ENCODE data around the gene PRKG1. TPM values are rescaled to one million over a fixed set of nuclear protein-coding genes. Genes with fewer than 3 reads are reported as not detected.
A peak's percentile ranks its signal among the peaks of the same experiment; 100 is the strongest.

Gene PRKG1
- total and polyA plus RNA-seq, 2 of the 4 experiments (the other 2 are of a cell fraction): 3.5 to 18.3 TPM

- in situ Hi-C loops (cut with MboI; ENCODE audit: low sequenced_read_pairs): no loop called here
- ChIA-PET CTCF (no interaction called here), POLR2A (ENCODE audit: unreplicated experiment) (no interaction called here)
- Histone ChIP-seq H4K8ac (ENCODE audit: low read depth in 2 of 2, low read length in 2 of 2) (no peak overlapping the region), H3K9me3 (ENCODE audit: control insufficient read depth, insufficient read depth, low read length) (no peaks in the 10 kb centered on the region), H3K79me1 (ENCODE audit: low read depth in 1 of 2, low read length in 2 of 2) (peaks cover 13 to 39% of the 10 kb centered on the region in 2 experiments; a peak in 3 of 4 replicates), H2BK120ac (ENCODE audit: low read depth, low read length) (no peak overlapping the region), H2BK5ac (ENCODE audit: low read depth, low read length, poor library complexity, severe bottlenecking) (no peak overlapping the region), H3K27ac (ENCODE audit: insufficient read depth, low read length) (no peak overlapping the region), H3K4me1 (ENCODE audit: control insufficient read depth, insufficient read depth, low read length) (no peaks in the 10 kb centered on the region), H3K36me3 (ENCODE audit: control insufficient read depth, insufficient read depth, low read length) (no peaks in the 10 kb centered on the region), H3K14ac (replicated peaks; ENCODE audit: low read depth, low read length) (no peak overlapping the region), H3K4me2 (ENCODE audit: low read depth, low read length) (no peak overlapping the region), H3K27me3 (ENCODE audit: control insufficient read depth, insufficient read depth, low read length) (no peaks in the 10 kb centered on the region), H3K4ac (ENCODE audit: low read depth, low read length) (no peak overlapping the region), H3K9ac (ENCODE audit: low read depth, low read length) (no peak overlapping the region), H4K20me1 (ENCODE audit: insufficient read depth, low read length) (peaks cover 7% of the 10 kb centered on the region; the same call in 1 of the 2 replicates), H2AK5ac (ENCODE audit: low read depth, low read length) (no peak overlapping the region), H3K18ac (ENCODE audit: low read depth, low read length) (no peak overlapping the region), H2BK20ac (ENCODE audit: low read depth, low read length) (no peak overlapping the region), H2BK15ac (ENCODE audit: low read depth, low read length) (no peak overlapping the region), H4K5ac (ENCODE audit: low read depth, low read length) (no peak overlapping the region), H2AK9ac (replicated peaks; ENCODE audit: low read depth, low read length, poor library complexity) (no peak overlapping the region), H3K56ac (ENCODE audit: extremely low read depth, insufficient read depth, low read length) (no peak overlapping the region), H3K9me1 (ENCODE audit: insufficient read depth, low read length) (peaks cover 3% of the 10 kb centered on the region; the same call in 1 of the 2 replicates), H3K4me3 (ENCODE audit: insufficient read depth, low read depth, low read length) (no peak overlapping the region), H3K23ac (ENCODE audit: low read depth, low read length) (no peak overlapping the region), H4K91ac (ENCODE audit: insufficient read depth, low read depth, low read length) (no peak overlapping the region), H2AFZ (replicated peaks; ENCODE audit: low read length, poor library complexity) (no peak overlapping the region)
- ATAC-seq (ENCODE audit: low read depth): no peak
- DNase-seq: peak; percentile 56
- TF ChIP-seq NFE2L2 (IDR thresholded peaks at IDR 0.05; ENCODE audit: low read depth, low read length) (no peak), USF2 (IDR thresholded peaks at IDR 0.05; ENCODE audit: low read depth, low read length) (no peak), RCOR1 (IDR thresholded peaks at IDR 0.05; ENCODE audit: insufficient replicate concordance, low read length) (no peak), MXI1 (IDR thresholded peaks at IDR 0.05; ENCODE audit: borderline replicate concordance, low read depth, low read length) (no peak), SMC3 (IDR thresholded peaks at IDR 0.05; ENCODE audit: low read depth, low read length) (no peak), MAZ (IDR thresholded peaks at IDR 0.05; ENCODE audit: borderline replicate concordance, low read depth, low read length) (no peak), POLR2A (IDR thresholded peaks at IDR 0.05; ENCODE audit: low read depth, low read length) (no peak), FOS (IDR thresholded peaks at IDR 0.05; ENCODE audit: low read depth, low read length) (no peak), CHD1 (IDR thresholded peaks at IDR 0.05; ENCODE audit: low read depth, low read length) (no peak), MAFK (IDR thresholded peaks at IDR 0.05; ENCODE audit: low read depth, low read length) (no peak), RFX5 (IDR thresholded peaks at IDR 0.05; ENCODE audit: low read depth, low read length) (no peak), RAD21 (IDR thresholded peaks at IDR 0.05; ENCODE audit: low read length) (no peak), ELK1 (IDR thresholded peaks at IDR 0.05; ENCODE audit: borderline replicate concordance, low read depth, low read length) (no peak), BHLHE40 (IDR thresholded peaks at IDR 0.05; ENCODE audit: low read depth, low read length) (no peak), CEBPB (IDR thresholded peaks at IDR 0.05; ENCODE audit: low read depth, low read length) (no peak)
- TF ChIP-seq, protein P1, sequence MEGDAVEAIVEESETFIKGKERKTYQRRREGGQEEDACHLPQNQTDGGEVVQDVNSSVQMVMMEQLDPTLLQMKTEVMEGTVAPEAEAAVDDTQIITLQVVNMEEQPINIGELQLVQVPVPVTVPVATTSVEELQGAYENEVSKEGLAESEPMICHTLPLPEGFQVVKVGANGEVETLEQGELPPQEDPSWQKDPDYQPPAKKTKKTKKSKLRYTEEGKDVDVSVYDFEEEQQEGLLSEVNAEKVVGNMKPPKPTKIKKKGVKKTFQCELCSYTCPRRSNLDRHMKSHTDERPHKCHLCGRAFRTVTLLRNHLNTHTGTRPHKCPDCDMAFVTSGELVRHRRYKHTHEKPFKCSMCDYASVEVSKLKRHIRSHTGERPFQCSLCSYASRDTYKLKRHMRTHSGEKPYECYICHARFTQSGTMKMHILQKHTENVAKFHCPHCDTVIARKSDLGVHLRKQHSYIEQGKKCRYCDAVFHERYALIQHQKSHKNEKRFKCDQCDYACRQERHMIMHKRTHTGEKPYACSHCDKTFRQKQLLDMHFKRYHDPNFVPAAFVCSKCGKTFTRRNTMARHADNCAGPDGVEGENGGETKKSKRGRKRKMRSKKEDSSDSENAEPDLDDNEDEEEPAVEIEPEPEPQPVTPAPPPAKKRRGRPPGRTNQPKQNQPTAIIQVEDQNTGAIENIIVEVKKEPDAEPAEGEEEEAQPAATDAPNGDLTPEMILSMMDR (conservative IDR thresholded peaks at IDR 0.05; ENCODE audit: low read depth, low read length): no peak
- BruUV-seq (replicated peaks): no TSS peak
- intact Hi-C loops (cut with micrococcal nuclease): no loop called here
- dilution Hi-C loops (cut with HindIII; ENCODE audit: low sequenced_read_pairs, unreplicated experiment): no loop called here
Observed at GRCh38 chr10:51090190-51090589, 15.9 kb downstream of the PRKG1 start.
